Measurements from ENCODE around the gene NPM1. TPM values are rescaled to one million over a fixed set of nuclear protein-coding genes. Genes with fewer than 3 reads are reported as not detected.
"Not testable (repeated sequence)": the region's sequence is repeated elsewhere in the genome, so short reads cannot be mapped to it uniquely, and the experiment has no call there.

Gene NPM1
- total RNA-seq, 1 experiment from 2014 or later = 3,194 TPM

- in situ Hi-C loops (cut with HindIII; ENCODE audit: low sequenced_read_pairs) = not testable (repeated sequence)
Measured at GRCh38 chr5:171384416-171384815, 3.2 kb upstream of the NPM1 start.

GRCh38 chr5:171384999-171385398 is 2.6 kb upstream of the NPM1 start:
- in situ Hi-C loops (cut with HindIII; ENCODE audit: low sequenced_read_pairs); DNase-seq (ENCODE audit: low spot score): not testable (repeated sequence)

More at GRCh38 chr5:171384416-171384815, 3.2 kb upstream of the NPM1 start:
- DNase-seq (ENCODE audit: low spot score) = not testable (repeated sequence)

GRCh38 chr5:171386006-171386671 is 1.5 kb upstream of the NPM1 start:
- DNase-seq (ENCODE audit: low spot score) = no peak
- in situ Hi-C loops (cut with HindIII; ENCODE audit: low sequenced_read_pairs) = no loop called here

GRCh38 chr5:171386861-171387344 is 746 bp upstream of the NPM1 start:
- no peak for DNase-seq (ENCODE audit: low spot score)
- in situ Hi-C loops (cut with HindIII; ENCODE audit: low sequenced_read_pairs) = no loop called here

- in situ Hi-C loops (cut with HindIII; ENCODE audit: low sequenced_read_pairs) = no loop called here
- DNase-seq (ENCODE audit: low spot score) = peak; percentile 56
Measured at GRCh38 chr5:171387970-171388815, 544 bp downstream of the NPM1 start.

GRCh38 chr5:171388816-171389168 is 1.1 kb downstream of the NPM1 start:
- in situ Hi-C loops (cut with HindIII; ENCODE audit: low sequenced_read_pairs) = no loop called here
- DNase-seq (ENCODE audit: low spot score) = no peak

- no peak for DNase-seq (ENCODE audit: low spot score)
- in situ Hi-C loops (cut with HindIII; ENCODE audit: low sequenced_read_pairs) = no loop called here
Measured at GRCh38 chr5:171390883-171391677, 3.4 kb downstream of the NPM1 start.

- in situ Hi-C loops (cut with HindIII; ENCODE audit: low sequenced_read_pairs) = no loop called here
Measured at GRCh38 chr5:171391996-171392577, 4.4 kb downstream of the NPM1 start.

GRCh38 chr5:171392585-171393159 is 5.0 kb downstream of the NPM1 start:
- in situ Hi-C loops (cut with HindIII; ENCODE audit: low sequenced_read_pairs) = no loop called here
- DNase-seq (ENCODE audit: low spot score) = no peak

More at GRCh38 chr5:171391996-171392577, 4.4 kb downstream of the NPM1 start:
- no peak for DNase-seq (ENCODE audit: low spot score)

- in situ Hi-C loops (cut with HindIII; ENCODE audit: low sequenced_read_pairs) = no loop called here
- DNase-seq (ENCODE audit: low spot score) = no peak
Measured at GRCh38 chr5:171395042-171395441, 7.4 kb downstream of the NPM1 start.

GRCh38 chr5:171396583-171396982 is 8.9 kb downstream of the NPM1 start:
- in situ Hi-C loops (cut with HindIII; ENCODE audit: low sequenced_read_pairs); DNase-seq (ENCODE audit: low spot score): not testable (repeated sequence)

GRCh38 chr5:171397190-171397589 is 9.5 kb downstream of the NPM1 start:
- in situ Hi-C loops (cut with HindIII; ENCODE audit: low sequenced_read_pairs) = no loop called here
- no peak for DNase-seq (ENCODE audit: low spot score)

- in situ Hi-C loops (cut with HindIII; ENCODE audit: low sequenced_read_pairs) = no loop called here
- no peak for DNase-seq (ENCODE audit: low spot score)
Measured at GRCh38 chr5:171397599-171397998, 9.9 kb downstream of the NPM1 start.

GRCh38 chr5:171398660-171399059 is 11.0 kb downstream of the NPM1 start:
- in situ Hi-C loops (cut with HindIII; ENCODE audit: low sequenced_read_pairs); DNase-seq (ENCODE audit: low spot score): not testable (repeated sequence)

GRCh38 chr5:171400169-171400568 is 12.5 kb downstream of the NPM1 start:
- DNase-seq (ENCODE audit: low spot score) = no peak
- in situ Hi-C loops (cut with HindIII; ENCODE audit: low sequenced_read_pairs) = no loop called here

GRCh38 chr5:171401167-171401947 is 13.7 kb downstream of the NPM1 start:
- no peak for DNase-seq (ENCODE audit: low spot score)
- in situ Hi-C loops (cut with HindIII; ENCODE audit: low sequenced_read_pairs) = no loop called here

- DNase-seq (ENCODE audit: low spot score); in situ Hi-C loops (cut with HindIII; ENCODE audit: low sequenced_read_pairs): not testable (repeated sequence)
Measured at GRCh38 chr5:171402751-171403150, 15.1 kb downstream of the NPM1 start.

GRCh38 chr5:171405615-171406014 is 18.0 kb downstream of the NPM1 start:
- in situ Hi-C loops (cut with HindIII; ENCODE audit: low sequenced_read_pairs) = no loop called here
- DNase-seq (ENCODE audit: low spot score) = no peak

All from G401 (cell line).